HG03571 (cell line): Measurements from ENCODE around the gene WDTC1.

ENCODE experiments used
- ATAC-seq: cut with Tn5 transposase; IDR thresholded peaks from one replicate; pipeline ENCODE4 v1.9.1; 2021; ENCODE audit not compliant: unreplicated experiment

The WDTC1 gene

DNA sequence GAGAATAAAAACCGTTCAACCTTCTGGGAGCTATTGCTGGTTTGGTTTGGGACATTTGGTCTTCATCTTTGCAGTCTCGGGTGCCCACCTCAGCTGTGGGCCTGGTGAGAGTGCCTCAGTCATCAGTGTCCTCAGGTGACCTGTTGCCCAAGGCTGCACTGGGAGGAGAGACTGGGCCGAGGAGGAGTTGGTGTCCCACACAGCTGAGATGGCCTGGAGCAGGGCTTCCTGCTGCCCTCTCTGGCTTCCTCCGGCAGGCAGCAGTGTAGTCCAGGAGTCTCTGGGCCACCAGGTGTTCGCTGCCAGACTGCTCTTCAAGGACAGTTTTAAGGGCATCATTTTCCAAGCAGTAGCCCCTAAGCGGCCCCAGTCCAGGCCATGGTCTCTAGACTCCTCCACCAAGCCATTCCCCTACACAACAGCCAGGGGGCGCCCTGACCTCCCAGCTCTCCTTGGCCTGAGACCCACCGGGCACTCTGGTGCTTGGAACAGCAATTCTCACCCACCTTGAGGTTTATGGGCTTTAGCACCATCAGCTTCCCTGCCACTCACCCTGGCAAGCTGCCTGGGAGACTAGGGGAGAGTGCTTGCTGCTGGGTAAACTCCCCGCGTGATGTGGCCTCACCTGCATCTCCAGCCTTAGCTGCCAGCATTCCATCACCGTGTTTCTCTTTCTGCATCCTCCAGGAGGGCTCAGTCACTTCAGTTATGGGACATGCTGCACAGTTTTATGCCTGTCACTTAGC is 98.3 kb downstream of the WDTC1 start:
- ATAC-seq: no peak

- ATAC-seq: no peak
These were observed 99.4 kb downstream of the WDTC1 start for GRCh38 chr1:27333717-27334279.

- ATAC-seq: no peak
These were observed 101.3 kb downstream of the WDTC1 start for GRCh38 chr1:27335506-27336422.

DNA sequence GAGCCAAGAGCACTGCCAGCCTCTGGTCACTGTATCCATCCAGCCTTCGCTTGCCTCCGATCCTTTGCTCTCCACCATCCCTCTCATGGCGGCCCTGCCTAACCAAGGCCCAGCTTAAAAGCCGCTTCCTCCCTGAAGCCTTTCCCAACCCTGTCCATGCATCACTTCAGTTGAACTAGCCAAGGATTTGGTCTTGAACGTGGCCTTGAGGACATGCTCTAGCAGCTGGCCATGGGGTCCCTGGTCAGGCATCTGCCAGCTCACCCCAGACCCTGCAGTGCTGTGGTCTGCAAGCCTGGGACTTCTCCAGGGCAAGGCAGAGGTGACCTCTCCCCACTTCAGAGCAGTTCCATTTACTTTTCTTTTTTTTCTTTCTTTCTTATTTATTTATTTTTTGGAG is 102.3 kb downstream of the WDTC1 start:
- no peak for ATAC-seq

DNA sequence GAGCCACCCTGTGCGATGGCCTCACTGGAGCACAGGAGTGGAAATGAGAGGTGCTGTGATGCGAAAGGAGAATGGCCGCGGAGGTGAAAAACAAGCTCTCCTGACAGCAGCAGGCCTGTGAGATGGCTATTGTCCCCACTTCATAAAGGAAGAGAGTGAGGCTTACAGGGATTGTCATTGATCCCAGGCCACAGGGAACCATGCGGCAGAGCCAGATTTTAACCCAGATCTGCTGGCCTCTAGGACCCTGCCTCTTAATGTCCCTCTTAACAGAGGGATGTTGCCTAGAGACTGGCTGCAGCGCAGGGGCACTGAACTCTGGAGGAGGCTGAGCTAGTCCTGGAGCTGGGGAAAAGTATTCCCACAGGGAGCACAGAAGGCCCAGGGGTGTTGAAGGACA is 104.3 kb downstream of the WDTC1 start:
- ATAC-seq: no peak

DNA sequence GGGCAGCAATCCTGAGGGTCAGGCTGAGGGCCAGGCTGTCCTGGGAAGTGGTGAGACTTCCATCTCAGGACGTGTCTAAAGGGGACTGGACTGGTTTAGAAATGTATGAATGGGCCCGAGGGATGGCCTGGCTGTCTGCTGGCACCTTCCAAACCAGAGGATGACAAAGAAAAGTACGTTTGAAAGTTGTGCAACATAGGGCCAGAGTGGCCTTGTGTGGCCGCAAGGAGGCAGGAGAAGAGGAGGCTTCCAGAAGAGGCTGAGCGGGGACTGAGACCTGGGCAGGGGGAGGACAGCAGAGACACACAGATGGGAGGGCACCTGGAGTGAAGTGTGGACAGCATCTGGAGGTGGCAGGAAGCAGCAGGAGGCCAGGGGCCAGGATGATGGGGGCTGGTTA is 104.8 kb downstream of the WDTC1 start:
- no peak for ATAC-seq

- peak; percentile 46 for ATAC-seq
These were observed 107.3 kb downstream of the WDTC1 start, which contains the start of gene SYTL1 for GRCh38 chr1:27341525-27342252. Gene SYTL1 (plus strand): TSS chr1:27342022. CDS start chr1:27345335, 3,313 bp downstream.

DNA sequence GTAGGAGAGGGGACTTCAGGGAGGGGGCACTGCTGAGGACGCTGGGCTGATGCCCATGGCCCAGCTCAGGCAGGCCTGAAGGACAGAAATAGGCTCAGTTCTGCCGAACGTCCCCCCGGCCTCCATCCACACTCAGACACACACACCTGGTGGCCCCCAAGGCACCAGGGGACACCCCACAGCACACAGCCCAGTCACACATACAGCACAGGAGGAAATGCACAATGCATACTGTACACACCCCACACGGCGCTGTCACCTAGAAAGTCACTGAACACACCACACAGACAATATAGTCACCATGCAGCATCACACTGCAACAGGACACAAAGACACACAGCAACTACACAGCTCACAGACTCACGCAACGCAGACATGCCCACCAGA is 108.0 kb downstream of the WDTC1 start:
- ATAC-seq: no peak

DNA sequence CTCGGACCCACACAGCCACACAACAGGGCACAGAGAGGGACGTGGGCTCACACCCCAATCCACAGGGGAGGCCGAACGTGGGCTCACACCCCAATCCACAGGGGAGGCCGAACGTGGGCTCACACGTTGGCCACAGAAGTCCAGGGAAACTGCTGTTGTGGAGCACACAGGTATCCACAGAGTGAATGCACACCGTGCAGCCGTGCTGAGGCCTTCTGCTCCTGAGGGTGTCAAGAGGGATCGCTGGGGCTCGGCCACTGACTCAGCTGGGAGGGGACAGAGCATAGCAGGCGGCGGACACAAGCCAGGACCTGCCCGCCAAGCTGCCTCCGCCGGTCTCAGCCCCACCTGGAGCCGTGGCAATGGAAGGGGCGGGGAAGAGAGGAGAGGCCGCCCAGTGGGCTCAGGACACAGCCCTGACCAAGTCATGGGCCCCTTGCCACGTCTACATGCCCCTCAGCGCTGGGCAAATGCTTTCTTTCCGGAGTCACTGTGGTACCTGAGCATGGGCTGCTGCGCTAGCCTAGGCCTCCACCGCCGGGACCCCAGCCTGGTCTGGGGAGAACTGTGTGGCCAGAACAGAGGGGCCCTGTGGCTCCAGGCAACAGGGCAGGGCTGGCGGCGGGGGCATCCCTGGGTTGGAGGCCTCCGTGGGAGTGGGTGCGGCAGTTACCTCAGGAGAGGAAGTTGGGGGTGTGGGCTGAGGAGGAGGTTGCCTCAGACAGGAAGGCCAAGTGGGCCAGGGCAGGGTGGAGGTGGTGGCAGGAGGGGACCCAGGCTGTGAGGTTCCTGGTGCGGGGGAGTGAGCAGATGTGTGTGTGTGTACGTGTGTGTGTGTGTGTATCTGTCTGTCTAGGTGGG is 108.6 kb downstream of the WDTC1 start:
- no peak for ATAC-seq

GRCh38 chr1:27343639-27344025 is 109.2 kb downstream of the WDTC1 start:
- no peak for ATAC-seq

GRCh38 chr1:27345272-27345671 is 110.8 kb downstream of the WDTC1 start:
- no peak for ATAC-seq

GRCh38 chr1:27346357-27346756 is 111.9 kb downstream of the WDTC1 start:
- no peak for ATAC-seq

DNA sequence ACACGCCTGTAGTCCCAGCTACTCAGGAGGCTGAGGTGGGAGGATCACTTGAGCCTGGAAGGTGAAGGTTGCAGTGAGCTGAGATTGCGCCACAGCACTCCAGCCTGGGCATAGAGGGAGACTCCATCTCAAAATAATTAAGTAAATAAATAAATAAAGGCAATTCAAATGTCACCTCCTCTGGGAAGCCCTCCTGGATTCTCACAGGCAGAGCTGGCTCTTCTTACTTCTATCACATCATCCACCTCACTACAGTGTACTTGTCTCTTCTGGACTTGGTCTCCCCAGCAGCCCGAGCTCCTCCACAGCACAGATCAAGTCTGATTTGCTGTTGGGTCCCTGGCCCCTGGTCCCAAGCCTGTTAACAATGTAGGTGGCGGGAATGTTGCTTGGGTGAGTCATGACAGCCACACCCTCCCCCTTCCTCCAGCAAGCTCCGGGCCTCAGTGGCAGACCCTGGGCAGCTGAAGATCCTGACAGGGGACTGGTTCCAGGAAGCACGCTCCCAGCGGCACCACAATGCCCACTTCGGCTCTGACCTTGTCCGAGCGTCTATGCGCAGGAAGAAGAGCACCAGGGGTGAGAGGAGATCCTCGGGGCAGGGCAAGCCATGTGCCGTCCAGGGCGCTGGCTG is 112.7 kb downstream of the WDTC1 start:
- ATAC-seq: no peak

- ATAC-seq: no peak
These were observed 114.7 kb downstream of the WDTC1 start for GRCh38 chr1:27348861-27349783.

- ATAC-seq: no peak
These were observed 115.6 kb downstream of the WDTC1 start for GRCh38 chr1:27349784-27350662.

- ATAC-seq: no peak
These were observed 116.5 kb downstream of the WDTC1 start for GRCh38 chr1:27350663-27351540.
